H9 (cell line): ENCODE results near the gene RAB6A. TPM values are rescaled to one million over a fixed set of nuclear protein-coding genes. Genes with fewer than 3 reads are reported as not detected.

Source experiments
- DNase-seq: peaks from one replicate; pipeline ENCODE4 v3.0.0-alpha.2; 2017
- H2AFZ ChIP-seq: one replicate; pipeline ENCODE4 v1.6.1; 2013; ENCODE audit warnings: mild to moderate bottlenecking, low read length, control low read depth, moderate library complexity
- H2AK5ac ChIP-seq: 2 replicates; pipeline ENCODE4 v1.6.1; 2013; ENCODE audit warnings: low read length, control low read depth, mixed read lengths; ENCODE audit not compliant: insufficient read length
- H2BK120ac ChIP-seq: one replicate; pipeline ENCODE4 v1.6.1; 2013; ENCODE audit warnings: low read depth, mild to moderate bottlenecking, low read length, control low read depth, inconsistent platforms; ENCODE audit not compliant: poor library complexity, severe bottlenecking
- H2BK12ac ChIP-seq: 2 replicates; pipeline ENCODE4 v1.6.1; 2013; ENCODE audit warnings: low read length, control low read depth, mixed read lengths, low read depth; ENCODE audit not compliant: insufficient read length
- H2BK15ac ChIP-seq: 2 replicates; pipeline ENCODE4 v1.6.1; 2013; ENCODE audit warnings: low read depth, low read length, control low read depth
- H2BK20ac ChIP-seq: one replicate; pipeline ENCODE4 v1.6.1; 2013; ENCODE audit warnings: low read depth, mild to moderate bottlenecking, low read length, control low read depth, inconsistent platforms; ENCODE audit not compliant: poor library complexity, severe bottlenecking
- H2BK5ac ChIP-seq: 2 replicates; pipeline ENCODE4 v1.6.1; 2013; ENCODE audit warnings: low read length, control low read depth, mixed read lengths; ENCODE audit not compliant: insufficient read length
- H3K14ac ChIP-seq: 2 replicates; pipeline ENCODE4 v1.6.1; 2013; ENCODE audit warnings: low read length, control low read depth; ENCODE audit not compliant: insufficient read depth
- H3K18ac ChIP-seq: 2 replicates; pipeline ENCODE4 v1.6.1; 2013; ENCODE audit warnings: low read depth, mild to moderate bottlenecking, mixed read lengths, low read length, control low read depth; ENCODE audit not compliant: insufficient read length
- H3K23ac ChIP-seq: 2 replicates; pipeline ENCODE4 v1.6.1; 2013; ENCODE audit warnings: low read length, control low read depth, mixed read lengths, low read depth; ENCODE audit not compliant: insufficient read length
- H3K23me2 ChIP-seq: 2 replicates; pipeline ENCODE4 v1.6.1; 2013; ENCODE audit warnings: low read depth, mild to moderate bottlenecking, mixed read lengths, low read length, control low read depth; ENCODE audit not compliant: insufficient read length, poor library complexity, severe bottlenecking
- H3K27ac ChIP-seq: 2 replicates; pipeline ENCODE4 v1.5.1; 2013; ENCODE audit warnings: low read length, control low read depth, mixed read lengths, low read depth; ENCODE audit not compliant: insufficient read length
- H3K27me3 ChIP-seq: 2 replicates; pipeline ENCODE4 v1.6.1; 2013; ENCODE audit warnings: low read length, control low read depth, inconsistent platforms; ENCODE audit not compliant: insufficient read depth
- H3K4ac ChIP-seq: 2 replicates; pipeline ENCODE4 v1.6.1; 2013; ENCODE audit warnings: low read depth, mild to moderate bottlenecking, control low read depth, inconsistent platforms, low read length, moderate library complexity
- H3K4me1 ChIP-seq: 2 replicates; pipeline ENCODE4 v1.6.1; 2013; ENCODE audit warnings: low read length, control low read depth, inconsistent platforms; ENCODE audit not compliant: insufficient read depth
- H3K4me2 ChIP-seq: 2 replicates; pipeline ENCODE4 v1.6.1; 2013; ENCODE audit warnings: low read length, control low read depth, mixed read lengths; ENCODE audit not compliant: insufficient read length, insufficient read depth
- H3K56ac ChIP-seq: 2 replicates; pipeline ENCODE4 v1.6.1; 2013; ENCODE audit warnings: low read depth, mild to moderate bottlenecking, mixed read lengths, low read length, control low read depth; ENCODE audit not compliant: insufficient read length
- H3K79me1 ChIP-seq: 2 replicates; pipeline ENCODE4 v1.6.1; 2013; ENCODE audit warnings: low read depth, mild to moderate bottlenecking, moderate library complexity, low read length, control low read depth, inconsistent platforms; ENCODE audit not compliant: insufficient read depth, poor library complexity, severe bottlenecking
- H3K79me2 ChIP-seq: 2 replicates; pipeline ENCODE4 v1.6.1; 2013; ENCODE audit warnings: low read length, control low read depth, inconsistent platforms; ENCODE audit not compliant: insufficient read depth
- H3K9ac ChIP-seq: 2 replicates; pipeline ENCODE4 v1.6.1; 2013; ENCODE audit warnings: low read length, control low read depth, mixed read lengths; ENCODE audit not compliant: insufficient read length; ENCODE audit errors: extremely low read depth
- H3K9me3 ChIP-seq: one replicate; pipeline ENCODE4 v1.6.1; 2013; ENCODE audit warnings: low read depth, low read length, inconsistent platforms; ENCODE audit not compliant: control insufficient read depth
- H3T11ph ChIP-seq: one replicate; pipeline ENCODE4 v1.6.1; 2013; ENCODE audit warnings: mild to moderate bottlenecking, low read length, control low read depth, inconsistent platforms
- H4K20me1 ChIP-seq: one replicate; pipeline ENCODE4 v1.6.1; 2013; ENCODE audit not compliant: control insufficient read depth, insufficient read length, insufficient read depth
- H4K5ac ChIP-seq: 2 replicates; pipeline ENCODE4 v1.6.1; 2013; ENCODE audit warnings: low read depth, mild to moderate bottlenecking, mixed read lengths, low read length, control low read depth; ENCODE audit not compliant: insufficient read length
- H4K8ac ChIP-seq: replicated peaks from 2 replicates; pipeline ENCODE4 v1.6.1; 2013; ENCODE audit warnings: low read length, control low read depth, mixed read lengths, low read depth; ENCODE audit not compliant: insufficient read length
- H4K91ac ChIP-seq: 2 replicates; pipeline ENCODE4 v1.6.1; 2013; ENCODE audit warnings: low read depth, mild to moderate bottlenecking, moderate library complexity, mixed read lengths, low read length, control low read depth; ENCODE audit not compliant: insufficient read length
- H3K27ac Mint-ChIP-seq, 3 experiments: 2 replicates in 2 of 3; 3 replicates in 1 of 3; pipeline ENCODE4 v1.8.0; 2020 to 2021; ENCODE audit warnings: mixed read lengths in 3 of 3, mild to moderate bottlenecking in 1 of 3, moderate library complexity in 1 of 3
- H3K27me3 Mint-ChIP-seq: 2 replicates; pipeline ENCODE4 v1.8.0; 2021; ENCODE audit warnings: low read depth, mild to moderate bottlenecking, moderate library complexity, mixed read lengths
- H3K36me3 Mint-ChIP-seq, 3 experiments: 2 replicates in 2 of 3; 3 replicates in 1 of 3; pipeline ENCODE4 v1.8.0; 2020 to 2021; ENCODE audit warnings: low read depth in 3 of 3, mixed read lengths in 3 of 3; ENCODE audit not compliant: insufficient read depth in 1 of 3
- H3K4me1 Mint-ChIP-seq, 2 experiments: 2 replicates each; pipeline ENCODE4 v1.8.0; 2020; ENCODE audit warnings: mixed read lengths in 2 of 2
- H3K4me3 Mint-ChIP-seq, 2 experiments: 2 replicates in 1 of 2; 3 replicates in 1 of 2; pipeline ENCODE4 v1.8.0; 2020 to 2021; ENCODE audit warnings: mild to moderate bottlenecking in 2 of 2, mixed read lengths in 2 of 2, moderate library complexity in 1 of 2
- H3K9me3 Mint-ChIP-seq, 2 experiments: 2 replicates in 1 of 2; 3 replicates in 1 of 2; pipeline ENCODE4 v1.8.0; 2020; ENCODE audit warnings: mild to moderate bottlenecking in 2 of 2, mixed read lengths in 2 of 2, moderate library complexity in 1 of 2
- CTCF ChIP-seq: fragments of 200-600 bp; sonication (generic); conservative IDR thresholded peaks from 3 replicates; pipeline ENCODE4 v1.8.0; 2021; ENCODE audit warnings: antibody characterized with exemption, mild to moderate bottlenecking
- WGBS: extraction: QIAGEN DNeasy Blood & Tissue Kit; methylation state at CpG from one replicate; pipeline ENCODE4 v1.1.7; 2013; ENCODE audit warnings: missing lambda C conversion rate, low lambda C conversion rate, mixed read lengths; ENCODE audit not compliant: insufficient read length; ENCODE audit errors: extremely low coverage; 5-methylcytosine and 5-hydroxymethylcytosine counted together
- total RNA-seq: library from RNA; stranded (reverse); gene quantifications from 2 replicates; pipeline ENCODE4 v1.2.1, GENCODE V29; 2021

Gene RAB6A
- total RNA-seq, 1 experiment from 2014 or later, result 72.8 TPM

GRCh38 chr11:73747762-73748161 lies 13.1 kb downstream of the RAB6A start:
- Mint-ChIP-seq H3K4me3 (no peak overlapping the region), H3K4me1 (peaks cover 3 to 4% of the 10 kb centered on the region in 2 experiments; a peak in 2 of 4 replicates), H3K9me3 (no peaks in the 10 kb centered on the region), H3K27me3 (no peaks in the 10 kb centered on the region), H3K27ac (no peak overlapping the region; a peak in 3 of 7 replicates), H3K36me3 (peaks cover under 1 to 16% (median 3%) of the 10 kb centered on the region in 3 experiments; a peak in 4 of 7 replicates)
- no peak overlapping the region for H4K91ac ChIP-seq
- H3K79me2 ChIP-seq, result peaks cover 19% of the 10 kb centered on the region; the same call in 1 of the 2 replicates
- DNase-seq, result no peak
- no peaks in the 10 kb centered on the region for H3K4me1 ChIP-seq
- H2AFZ ChIP-seq, result no peak overlapping the region
- H4K8ac ChIP-seq, result no peak overlapping the region
- no peaks in the 10 kb centered on the region for H3K9me3 ChIP-seq
- H4K5ac ChIP-seq, result no peak overlapping the region
- no peaks in the 10 kb centered on the region for H3K27me3 ChIP-seq
- no peak overlapping the region for H3K4me2 ChIP-seq
- no peak overlapping the region for H2BK15ac ChIP-seq
- H3K14ac ChIP-seq, result no peak overlapping the region
- no peaks in the 10 kb centered on the region for H4K20me1 ChIP-seq
- H3K4ac ChIP-seq, result no peak overlapping the region
- no peak overlapping the region for H3K23ac ChIP-seq
- H3K9ac ChIP-seq, result no peak overlapping the region
- TF ChIP-seq CTCF, result no peak
- H3K79me1 ChIP-seq, result peaks cover 13% of the 10 kb centered on the region
- no CpG with 5 or more reads among the region's 3 CpGs for WGBS
- H2BK120ac ChIP-seq, result no peak overlapping the region
- no peak overlapping the region for H2BK12ac ChIP-seq
- no peak overlapping the region for H3K18ac ChIP-seq
- H3K23me2 ChIP-seq, result no peaks in the 10 kb centered on the region
- H3T11ph ChIP-seq, result no peak overlapping the region
- no peak overlapping the region for H3K56ac ChIP-seq
- no peak overlapping the region for H2BK5ac ChIP-seq
- H2AK5ac ChIP-seq, result no peak overlapping the region
- H2BK20ac ChIP-seq, result no peak overlapping the region
- H3K27ac ChIP-seq, result no peak overlapping the region
